Measurements from ENCODE around the gene SDE2.

Gene SDE2

GRCh38 chr1:225999912-226000337 is 782 bp upstream of the SDE2 start:
- ChIA-PET POLR2A (interaction anchor here (0.7 to 4.2 kb wide), 28 partner anchors 8 to 374 kb away, joined by 3 to 61 read pairs (median 4); partner anchors contain the start of genes H3-3A, PYCR2, SRP9 and TMEM63A), CTCF (interaction anchor here (0.8 to 1.7 kb wide), 3 partner anchors 12 to 525 kb away, joined by 3 to 7 read pairs (median 4); no protein-coding TSS in a partner anchor)
- no peak for DNase-seq (ENCODE audit: extremely low spot score)
- TF ChIP-seq ARNT (IDR thresholded peaks at IDR 0.05) = no peak
- TF ChIP-seq L3MBTL2 (conservative IDR thresholded peaks at IDR 0.05) = 0 out of 2 replicates have a peak, but pooled peaks have one; percentile 18
- peak; percentile 85 for TF ChIP-seq PKNOX1 (IDR thresholded peaks at IDR 0.05)

GRCh38 chr1:225998560-225999226 is 450 bp downstream of the SDE2 start:
- TF ChIP-seq BHLHE40 (IDR thresholded peaks at IDR 0.05; ENCODE audit: borderline replicate concordance) (no peak), L3MBTL2 (conservative IDR thresholded peaks at IDR 0.05) (0 out of 2 replicates have a peak, but pooled peaks have one; percentile 21)
- ChIA-PET POLR2A (interaction anchor here (0.5 to 4.2 kb wide), 36 partner anchors 8 to 674 kb away, joined by 3 to 61 read pairs (median 4); partner anchors contain the start of genes H3-3A, PYCR2, SRP9 and TMEM63A), CTCF (interaction anchor here (0.5 to 1.7 kb wide), 3 partner anchors 66 to 524 kb away, joined by 3 to 7 read pairs (median 4); partner anchors contain the start of gene SRP9)
- DNase-seq (ENCODE audit: extremely low spot score) = peak; percentile 34

- ChIA-PET CTCF (interaction anchor here (0.6 to 3.7 kb wide), 3 partner anchors 10 to 192 kb away, joined by 3 to 23 read pairs (median 4); no protein-coding TSS in a partner anchor), POLR2A (interaction anchor here (3.3 kb wide), 1 partner anchor 65 kb away, joined by 26 read pairs; the partner anchor contains the start of gene H3-3A)
- TF ChIP-seq LEF1 (IDR thresholded peaks at IDR 0.05; ENCODE audit: borderline replicate concordance) = no peak
- no peak for TF ChIP-seq TARDBP (IDR thresholded peaks at IDR 0.05)
- TF ChIP-seq ELF4 (IDR thresholded peaks at IDR 0.05) = no peak
- TF ChIP-seq FOXA1 (IDR thresholded peaks at IDR 0.05) = no peak
- TF ChIP-seq PKNOX1 (IDR thresholded peaks at IDR 0.05) = no peak
- no peak for TF ChIP-seq HDGF (IDR thresholded peaks at IDR 0.05; ENCODE audit: borderline replicate concordance)
- TF ChIP-seq BHLHE40 (IDR thresholded peaks at IDR 0.05; ENCODE audit: borderline replicate concordance) = no peak
- no peak for TF ChIP-seq SUZ12 (IDR thresholded peaks at IDR 0.05)
- no peak for TF ChIP-seq L3MBTL2 (conservative IDR thresholded peaks at IDR 0.05)
- no peak for TF ChIP-seq NFRKB (IDR thresholded peaks at IDR 0.05)
- DNase-seq (ENCODE audit: extremely low spot score) = no peak
Measured at GRCh38 chr1:225996946-225997545, 2.1 kb downstream of the SDE2 start.

GRCh38 chr1:225995919-225996864 is 3.0 kb downstream of the SDE2 start:
- no peak for DNase-seq (ENCODE audit: extremely low spot score)
- ChIA-PET POLR2A (interaction anchor here (3.3 kb wide), 1 partner anchor 66 kb away, joined by 26 read pairs; the partner anchor contains the start of gene H3-3A), CTCF (interaction anchor here (1.0 to 3.7 kb wide), 2 partner anchors 9 to 69 kb away, joined by 4 to 23 read pairs; no protein-coding TSS in a partner anchor)
- TF ChIP-seq ZNF384 (IDR thresholded peaks at IDR 0.05) (no peak), TARDBP (IDR thresholded peaks at IDR 0.05) (no peak; the same call in 1 of the 2 replicates), NFRKB (IDR thresholded peaks at IDR 0.05) (no peak), PKNOX1 (IDR thresholded peaks at IDR 0.05) (peak; percentile 89), BHLHE40 (IDR thresholded peaks at IDR 0.05; ENCODE audit: borderline replicate concordance) (no peak), HDGF (IDR thresholded peaks at IDR 0.05; ENCODE audit: borderline replicate concordance) (0 out of 2 replicates have a peak, but pooled peaks have one; percentile 39), FOXA1 (IDR thresholded peaks at IDR 0.05) (no peak)

GRCh38 chr1:225990705-225991464 is 8.3 kb downstream of the SDE2 start:
- CTCF ChIA-PET = interaction anchor here (1.4 to 1.7 kb wide), 2 partner anchors 28 to 516 kb away, joined by 4 read pairs; no protein-coding TSS in a partner anchor
- TF ChIP-seq HDGF (IDR thresholded peaks at IDR 0.05; ENCODE audit: borderline replicate concordance) (no peak), TARDBP (IDR thresholded peaks at IDR 0.05) (no peak), ELF4 (IDR thresholded peaks at IDR 0.05) (no peak), FOXK2 (IDR thresholded peaks at IDR 0.05) (no peak), LEF1 (IDR thresholded peaks at IDR 0.05; ENCODE audit: borderline replicate concordance) (no peak), BHLHE40 (IDR thresholded peaks at IDR 0.05; ENCODE audit: borderline replicate concordance) (no peak), PKNOX1 (IDR thresholded peaks at IDR 0.05) (no peak), L3MBTL2 (conservative IDR thresholded peaks at IDR 0.05) (no peak), ZNF384 (IDR thresholded peaks at IDR 0.05) (no peak), SP1 (IDR thresholded peaks at IDR 0.05) (no peak), FOXM1 (IDR thresholded peaks at IDR 0.05; ENCODE audit: borderline replicate concordance) (no peak), NFRKB (IDR thresholded peaks at IDR 0.05) (no peak), SUZ12 (IDR thresholded peaks at IDR 0.05) (no peak), CTBP1 (IDR thresholded peaks at IDR 0.05; ENCODE audit: borderline replicate concordance) (no peak), FOXA1 (IDR thresholded peaks at IDR 0.05) (no peak), ARNT (IDR thresholded peaks at IDR 0.05) (no peak)
- DNase-seq (ENCODE audit: extremely low spot score) = no peak
- POLR2A ChIA-PET = interaction anchor here (0.9 to 2.5 kb wide), 3 partner anchors 9 to 213 kb away, joined by 3 to 12 read pairs (median 3); partner anchors contain the start of genes SDE2 and SRP9

All from HEK293T (cell line).